HFFc6 (cell line): ENCODE measurements around the gene POP5. TPM values are rescaled to one million over a fixed set of nuclear protein-coding genes. Genes with fewer than 3 reads are reported as not detected.

Source experiments
- DNase-seq: peaks from one replicate; pipeline ENCODE4 v3.0.0-alpha.2; 2018
- H3K27ac Mint-ChIP-seq: 2 replicates; pipeline ENCODE4 v1.8.0; 2020; ENCODE audit warnings: mild to moderate bottlenecking, mixed read lengths
- H3K27me3 Mint-ChIP-seq: 2 replicates; pipeline ENCODE4 v1.8.0; 2021; ENCODE audit warnings: mild to moderate bottlenecking, moderate library complexity, mixed read lengths; ENCODE audit not compliant: insufficient read depth
- H3K36me3 Mint-ChIP-seq: 2 replicates; pipeline ENCODE4 v1.8.0; 2021; ENCODE audit warnings: low read depth, mixed read lengths
- H3K4me1 Mint-ChIP-seq: 2 replicates; pipeline ENCODE4 v1.8.0; 2020; ENCODE audit warnings: low read depth, mixed read lengths
- H3K4me3 Mint-ChIP-seq: 2 replicates; pipeline ENCODE4 v1.8.0; 2020; ENCODE audit warnings: mild to moderate bottlenecking, moderate library complexity, mixed read lengths
- H3K9me3 Mint-ChIP-seq: 2 replicates; pipeline ENCODE4 v1.8.0; 2020; ENCODE audit warnings: mild to moderate bottlenecking, mixed read lengths
- total RNA-seq, 6 experiments: library from RNA; stranded (reverse); fragmentation: NEBNext Ultra II Directional; extraction: Animal tissue kit (Norgen Biotek cat#: 25700); gene quantifications; 2 replicates in 1 of 6; 3 replicates in 5 of 6; pipeline ENCODE4 v1.2.3, GENCODE V29; 2021
- TF ChIP-seq, protein P1 (sequence below): fragments of 200-600 bp; sonication (generic); IDR thresholded peaks from 2 replicates; pipeline ENCODE4 v1.5.0; 2021; ENCODE audit warnings: antibody characterized with exemption, mild to moderate bottlenecking

The POP5 gene
- total RNA-seq, 6 experiments from 2014 or later, result 56.5 to 63.4 (median 60.6) TPM

DNA sequence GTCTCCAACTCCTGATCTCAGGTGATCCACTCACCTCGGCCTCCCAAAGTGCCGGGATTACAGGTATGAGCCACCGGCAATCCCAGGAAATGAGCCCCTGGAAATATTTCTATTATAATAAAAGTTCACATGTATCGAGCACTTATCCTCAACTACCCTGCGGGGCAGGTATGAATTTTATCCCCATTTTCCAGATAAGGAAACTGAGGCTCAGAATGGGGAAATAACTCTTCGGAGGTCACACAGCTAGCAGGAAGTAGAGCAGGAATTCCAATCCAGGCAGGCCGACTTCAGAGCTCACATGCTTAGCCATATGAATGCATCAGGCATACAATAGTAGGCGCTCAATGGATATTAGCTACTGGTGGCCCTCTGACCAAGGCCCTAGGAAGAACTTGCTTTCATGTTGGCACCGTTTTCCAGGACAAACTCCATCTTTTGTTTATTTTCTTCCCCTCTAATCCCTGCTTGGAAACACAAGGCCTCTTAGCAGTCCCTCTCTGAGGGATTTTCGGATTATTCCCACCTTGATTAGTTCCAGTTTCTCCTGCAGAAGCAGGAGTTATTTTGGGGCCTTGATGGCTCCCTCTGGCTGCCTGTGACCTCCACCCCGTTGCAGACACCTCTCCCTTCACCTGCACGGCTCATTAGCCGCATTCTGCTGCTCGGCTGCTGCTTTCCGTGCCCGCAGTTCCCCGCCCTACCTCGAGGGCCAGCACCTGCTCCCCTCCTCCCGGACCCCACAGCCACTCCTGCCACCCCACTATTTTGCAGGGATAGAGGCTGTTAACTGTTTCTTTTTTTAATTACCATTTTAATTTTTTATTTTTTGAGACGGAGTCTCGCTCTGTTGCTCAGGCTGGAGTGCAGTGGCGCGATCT lies 18.7 kb upstream of the POP5 start:
- H3K27ac Mint-ChIP-seq, result no peak overlapping the region
- no peak for DNase-seq
- H3K4me3 Mint-ChIP-seq, result no peak overlapping the region
- TF ChIP-seq, protein P1, sequence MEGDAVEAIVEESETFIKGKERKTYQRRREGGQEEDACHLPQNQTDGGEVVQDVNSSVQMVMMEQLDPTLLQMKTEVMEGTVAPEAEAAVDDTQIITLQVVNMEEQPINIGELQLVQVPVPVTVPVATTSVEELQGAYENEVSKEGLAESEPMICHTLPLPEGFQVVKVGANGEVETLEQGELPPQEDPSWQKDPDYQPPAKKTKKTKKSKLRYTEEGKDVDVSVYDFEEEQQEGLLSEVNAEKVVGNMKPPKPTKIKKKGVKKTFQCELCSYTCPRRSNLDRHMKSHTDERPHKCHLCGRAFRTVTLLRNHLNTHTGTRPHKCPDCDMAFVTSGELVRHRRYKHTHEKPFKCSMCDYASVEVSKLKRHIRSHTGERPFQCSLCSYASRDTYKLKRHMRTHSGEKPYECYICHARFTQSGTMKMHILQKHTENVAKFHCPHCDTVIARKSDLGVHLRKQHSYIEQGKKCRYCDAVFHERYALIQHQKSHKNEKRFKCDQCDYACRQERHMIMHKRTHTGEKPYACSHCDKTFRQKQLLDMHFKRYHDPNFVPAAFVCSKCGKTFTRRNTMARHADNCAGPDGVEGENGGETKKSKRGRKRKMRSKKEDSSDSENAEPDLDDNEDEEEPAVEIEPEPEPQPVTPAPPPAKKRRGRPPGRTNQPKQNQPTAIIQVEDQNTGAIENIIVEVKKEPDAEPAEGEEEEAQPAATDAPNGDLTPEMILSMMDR, result no peak
- H3K36me3 Mint-ChIP-seq, result no peaks in the 10 kb centered on the region
- H3K4me1 Mint-ChIP-seq, result peaks cover 8% of the 10 kb centered on the region; the same call in 1 of the 2 replicates
- H3K9me3 Mint-ChIP-seq, result no peaks in the 10 kb centered on the region
- peaks cover 39% of the 10 kb centered on the region for H3K27me3 Mint-ChIP-seq

DNA sequence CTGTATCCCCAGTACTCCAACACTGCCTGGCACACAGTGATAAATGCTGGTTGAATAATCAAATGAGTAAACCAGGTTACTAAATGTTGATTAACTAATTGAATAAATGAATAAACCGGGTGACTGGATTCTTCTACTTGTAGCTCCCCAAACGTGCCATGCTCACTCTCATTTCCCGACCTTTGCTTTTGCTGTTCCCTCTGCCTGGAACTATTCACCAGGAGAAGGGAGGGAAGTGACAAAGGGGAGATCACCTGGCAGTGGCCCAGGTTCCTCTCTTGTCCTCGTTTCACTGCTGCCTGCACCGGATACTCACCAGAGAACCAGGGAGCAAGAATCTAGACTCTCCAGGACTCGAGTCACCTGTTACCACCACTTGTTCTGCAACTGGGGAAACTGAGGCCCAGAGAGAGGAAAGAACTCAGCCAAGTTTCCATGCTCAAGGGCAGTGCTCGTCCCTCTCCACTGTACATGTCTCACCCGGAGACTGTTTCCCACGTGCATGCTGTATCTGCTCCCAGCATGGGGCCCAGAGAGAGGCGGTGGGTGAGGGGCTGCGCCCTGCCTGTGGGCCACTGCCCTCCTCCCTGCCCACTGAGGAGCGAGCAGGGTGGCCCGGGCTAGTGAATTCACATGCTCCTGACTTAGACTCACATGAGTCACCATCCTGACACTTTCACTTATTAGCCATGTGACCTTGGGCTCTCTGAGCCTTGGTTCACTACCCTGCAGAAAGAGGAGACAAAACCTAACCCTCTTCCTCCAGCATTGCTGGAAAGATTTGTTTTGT lies 17.7 kb upstream of the POP5 start:
- Mint-ChIP-seq H3K4me3 (no peak overlapping the region), H3K36me3 (no peaks in the 10 kb centered on the region), H3K27ac (no peak overlapping the region), H3K4me1 (peaks cover 8% of the 10 kb centered on the region; the same call in 1 of the 2 replicates), H3K9me3 (no peaks in the 10 kb centered on the region), H3K27me3 (peaks cover 44% of the 10 kb centered on the region)
- TF ChIP-seq, protein P1, result no peak
- peak; percentile 32 for DNase-seq

DNA sequence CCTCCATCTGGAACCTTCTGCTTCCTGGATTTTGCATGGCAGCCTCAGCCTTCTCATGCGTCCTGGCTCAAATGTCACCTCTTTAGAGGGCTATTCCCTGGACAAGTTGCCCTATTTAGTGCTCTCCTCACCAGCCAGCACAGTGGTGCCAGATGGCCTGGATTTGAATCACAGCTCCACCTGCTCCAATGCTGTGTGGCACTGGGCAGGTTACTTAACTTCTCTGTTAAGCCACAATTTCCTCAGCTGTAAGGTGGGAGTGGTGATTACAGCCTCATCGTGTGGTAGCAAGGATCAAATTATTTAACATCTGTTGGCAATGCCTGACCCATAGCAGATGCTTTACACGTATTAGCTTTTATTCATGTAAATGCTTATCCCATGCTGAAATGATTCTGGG lies 16.7 kb upstream of the POP5 start:
- DNase-seq, result no peak
- TF ChIP-seq, protein P1, result no peak
- H3K27me3 Mint-ChIP-seq, result peaks cover 43% of the 10 kb centered on the region
- H3K4me1 Mint-ChIP-seq, result peaks cover 8% of the 10 kb centered on the region; the same call in 1 of the 2 replicates
- H3K4me3 Mint-ChIP-seq, result no peak overlapping the region
- no peaks in the 10 kb centered on the region for H3K36me3 Mint-ChIP-seq
- no peak overlapping the region for H3K27ac Mint-ChIP-seq
- no peaks in the 10 kb centered on the region for H3K9me3 Mint-ChIP-seq

DNA sequence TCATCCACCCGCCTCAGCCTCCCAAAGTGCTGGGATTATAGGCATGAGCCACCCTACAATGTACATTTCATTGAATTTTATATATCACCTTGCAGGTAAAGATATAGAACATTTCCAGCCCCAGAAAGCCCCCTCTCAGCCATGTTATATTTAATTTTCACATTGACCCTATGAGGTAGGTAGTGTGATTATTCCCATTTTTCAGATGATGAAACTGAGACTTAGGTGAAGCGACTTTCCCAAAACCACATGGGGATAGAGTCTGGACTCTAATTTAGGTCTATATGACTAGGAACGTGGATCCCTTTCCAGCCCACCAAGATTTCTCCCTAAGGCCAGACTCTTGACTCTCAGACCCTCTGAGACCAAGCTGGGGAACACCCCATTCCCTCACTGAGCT lies 15.7 kb upstream of the POP5 start:
- Mint-ChIP-seq H3K27me3 (peaks cover 41% of the 10 kb centered on the region), H3K4me3 (no peak overlapping the region), H3K4me1 (peaks cover 8% of the 10 kb centered on the region; the same call in 1 of the 2 replicates), H3K9me3 (no peaks in the 10 kb centered on the region), H3K27ac (no peak overlapping the region), H3K36me3 (no peaks in the 10 kb centered on the region)
- no peak for DNase-seq
- TF ChIP-seq, protein P1, result no peak

DNA sequence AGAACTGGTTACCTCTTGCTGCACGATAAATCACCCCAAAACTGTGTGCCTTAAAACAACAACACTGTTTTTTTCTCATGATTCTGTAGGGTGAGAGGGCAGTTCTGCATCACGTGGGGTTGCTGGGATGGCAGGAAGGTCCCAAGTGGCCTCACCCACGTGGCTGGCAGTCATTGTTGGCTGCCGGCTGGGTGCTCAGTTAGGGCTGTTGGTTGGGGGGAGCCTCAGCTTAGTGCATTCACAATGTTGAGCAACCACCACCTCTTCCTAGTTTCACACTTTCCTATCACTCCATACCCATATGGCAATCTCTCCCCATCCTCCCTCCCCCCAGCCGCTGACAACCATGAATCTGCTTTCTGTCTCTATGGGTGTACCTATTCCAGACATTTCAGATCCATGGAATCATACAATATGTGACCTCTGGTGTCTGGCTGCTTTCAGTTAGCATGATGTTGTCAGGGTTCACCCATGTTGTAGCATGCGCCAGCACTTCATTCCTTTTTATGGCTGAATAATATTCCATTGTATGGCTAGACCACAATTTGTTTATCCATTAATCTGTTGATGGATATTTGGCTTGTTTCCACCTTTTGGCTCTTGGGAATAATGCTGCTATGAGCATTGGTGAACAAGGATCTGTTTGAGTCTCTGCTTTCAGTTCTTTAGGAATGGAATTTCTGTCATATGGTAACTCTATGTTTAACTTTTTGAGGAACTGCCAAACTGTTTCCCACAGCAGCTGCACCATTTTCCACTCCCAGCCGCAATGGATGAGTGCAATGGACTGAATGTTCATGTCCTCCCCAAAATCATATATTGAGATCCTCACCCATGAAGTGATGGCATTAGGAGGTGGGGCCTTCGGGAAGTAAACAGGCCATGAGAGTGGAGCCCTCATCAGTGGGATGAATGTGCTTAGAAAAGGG lies 11.2 kb upstream of the POP5 start:
- TF ChIP-seq, protein P1, result no peak
- Mint-ChIP-seq H3K9me3 (no peaks in the 10 kb centered on the region), H3K36me3 (no peaks in the 10 kb centered on the region), H3K4me3 (no peak overlapping the region), H3K4me1 (no peaks in the 10 kb centered on the region), H3K27ac (no peak overlapping the region), H3K27me3 (peaks cover 34% of the 10 kb centered on the region)
- no peak for DNase-seq
